ENCODE measurements around the gene SMR3A. TPM values are rescaled to one million over a fixed set of nuclear protein-coding genes. Genes with fewer than 3 reads are reported as not detected.

SMR3A gene
- total RNA-seq, 2 donors from 2014 or later = not detected

DNA sequence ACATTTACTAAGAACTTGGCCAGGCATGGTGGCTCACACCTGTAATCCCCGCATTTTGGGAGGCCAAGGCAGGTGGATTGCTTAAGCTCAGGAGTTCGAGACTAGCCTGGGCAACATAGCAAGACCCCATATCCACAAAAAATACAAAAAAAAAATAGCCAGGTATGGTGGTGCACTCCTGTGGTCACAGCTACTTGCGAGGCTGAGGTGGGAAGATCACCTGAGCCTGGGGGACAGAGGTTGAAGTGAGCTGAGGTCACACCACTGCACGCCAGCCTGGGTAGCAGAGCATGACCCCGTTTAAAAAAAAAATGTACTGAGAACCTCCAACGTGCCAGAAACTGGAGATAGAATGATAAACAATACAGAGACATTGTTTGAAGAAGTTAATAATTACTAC lies 45.2 kb downstream of the SMR3A start:
- ATAC-seq = no peak
- intact Hi-C loops (cut with DNase I) = no loop called here
- DNase-seq = no peak

Other genes with a start within 250 kb of the SMR3A start
- not detected for gene PRR27, start 206.5 kb upstream of the SMR3A start, total RNA-seq
- not detected for gene ODAM, start 165.0 kb upstream of the SMR3A start, total RNA-seq
- gene FDCSP, start 134.6 kb upstream of the SMR3A start, total RNA-seq = not detected
- not detected for gene CSN3, start 118.2 kb upstream of the SMR3A start, total RNA-seq
- gene CABS1, start 25.8 kb upstream of the SMR3A start, total RNA-seq = not detected
- not detected for gene SMR3B, start 22.4 kb downstream of the SMR3A start, total RNA-seq
- gene OPRPN, start 37.2 kb downstream of the SMR3A start, total RNA-seq = not detected
- not detected for gene MUC7, start 111.4 kb downstream of the SMR3A start, total RNA-seq
- gene AMTN, start 157.8 kb downstream of the SMR3A start, total RNA-seq = not detected
- gene AMBN, start 231.5 kb downstream of the SMR3A start, total RNA-seq = not detected

Measured in left cardiac atrium (tissue), 4 donors.